ENCODE data around the gene ATOH1.

ATOH1 gene, protein sequence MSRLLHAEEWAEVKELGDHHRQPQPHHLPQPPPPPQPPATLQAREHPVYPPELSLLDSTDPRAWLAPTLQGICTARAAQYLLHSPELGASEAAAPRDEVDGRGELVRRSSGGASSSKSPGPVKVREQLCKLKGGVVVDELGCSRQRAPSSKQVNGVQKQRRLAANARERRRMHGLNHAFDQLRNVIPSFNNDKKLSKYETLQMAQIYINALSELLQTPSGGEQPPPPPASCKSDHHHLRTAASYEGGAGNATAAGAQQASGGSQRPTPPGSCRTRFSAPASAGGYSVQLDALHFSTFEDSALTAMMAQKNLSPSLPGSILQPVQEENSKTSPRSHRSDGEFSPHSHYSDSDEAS

DNA sequence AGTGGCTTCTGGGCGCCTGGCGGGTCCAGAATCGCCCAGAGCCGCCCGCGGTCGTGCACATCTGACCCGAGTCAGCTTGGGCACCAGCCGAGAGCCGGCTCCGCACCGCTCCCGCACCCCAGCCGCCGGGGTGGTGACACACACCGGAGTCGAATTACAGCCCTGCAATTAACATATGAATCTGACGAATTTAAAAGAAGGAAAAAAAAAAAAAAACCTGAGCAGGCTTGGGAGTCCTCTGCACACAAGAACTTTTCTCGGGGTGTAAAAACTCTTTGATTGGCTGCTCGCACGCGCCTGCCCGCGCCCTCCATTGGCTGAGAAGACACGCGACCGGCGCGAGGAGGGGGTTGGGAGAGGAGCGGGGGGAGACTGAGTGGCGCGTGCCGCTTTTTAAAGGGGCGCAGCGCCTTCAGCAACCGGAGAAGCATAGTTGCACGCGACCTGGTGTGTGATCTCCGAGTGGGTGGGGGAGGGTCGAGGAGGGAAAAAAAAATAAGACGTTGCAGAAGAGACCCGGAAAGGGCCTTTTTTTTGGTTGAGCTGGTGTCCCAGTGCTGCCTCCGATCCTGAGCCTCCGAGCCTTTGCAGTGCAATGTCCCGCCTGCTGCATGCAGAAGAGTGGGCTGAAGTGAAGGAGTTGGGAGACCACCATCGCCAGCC, at the start of gene ATOH1:
TSS of gene ATOH1 (plus strand) at position 422 of the 663 bp plus-strand sequence. CDS start at position 596, 174 bp downstream.
- no peak for DNase-seq

DNA sequence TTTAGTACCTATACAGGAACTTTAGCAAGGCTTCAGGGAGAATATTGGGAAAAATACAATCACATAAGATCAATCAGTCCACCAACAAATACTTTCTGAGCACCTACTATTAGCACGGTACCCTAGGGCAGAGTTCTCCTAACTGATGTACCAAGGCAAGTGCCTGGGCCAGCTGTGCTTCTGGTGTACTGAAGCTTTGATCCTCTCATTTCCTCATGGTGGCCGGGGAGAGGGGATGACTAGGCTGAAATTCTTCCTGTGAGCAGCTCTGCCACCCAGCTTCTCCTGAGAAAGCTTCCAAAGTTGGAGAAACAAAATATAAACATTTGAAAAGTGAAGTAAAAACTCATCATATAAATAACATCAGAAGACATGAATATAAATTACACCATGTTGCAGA, 49.3 kb upstream of the ATOH1 start:
- no peak for DNase-seq

DNA sequence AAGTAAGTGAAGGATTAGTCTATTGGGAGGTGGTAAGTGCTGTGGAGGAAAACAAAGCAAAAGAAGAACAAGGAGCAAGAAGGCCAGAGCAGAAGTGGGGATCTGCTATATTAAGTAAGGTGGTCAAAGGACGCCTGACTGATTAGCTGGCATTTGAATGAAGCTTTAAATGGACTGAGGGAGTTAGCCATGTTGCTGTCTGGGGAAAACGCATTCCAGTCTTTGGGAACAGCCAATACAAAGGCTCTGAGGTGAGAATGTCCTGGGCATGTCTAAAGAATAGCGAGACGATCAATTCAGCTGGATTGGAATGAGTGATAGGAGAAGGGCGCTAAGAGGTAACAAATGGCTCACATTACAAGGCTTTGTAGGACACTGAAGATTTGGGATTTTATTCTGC, 48.5 kb upstream of the ATOH1 start:
- DNase-seq, result no peak

DNA sequence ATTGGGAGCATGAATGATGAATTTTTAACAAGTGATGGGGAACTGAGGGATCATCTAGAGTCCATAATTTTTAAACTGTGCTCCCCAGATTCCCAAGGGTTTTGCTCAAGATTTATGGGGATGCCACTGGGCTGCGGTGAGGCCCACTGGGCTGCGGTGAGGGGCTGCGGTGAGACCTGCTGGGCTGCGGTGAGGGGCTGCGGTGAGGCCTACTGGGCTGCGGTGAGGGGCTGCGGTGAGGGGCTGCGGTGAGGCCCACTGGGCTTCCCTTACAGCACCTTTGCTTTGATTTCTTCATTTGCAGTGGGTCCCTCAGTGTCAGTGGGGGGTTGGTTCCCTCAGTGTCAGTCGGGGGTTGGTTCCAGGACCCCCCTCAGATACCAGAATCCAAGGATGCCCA, 47.4 kb upstream of the ATOH1 start:
- no peak for DNase-seq

DNA sequence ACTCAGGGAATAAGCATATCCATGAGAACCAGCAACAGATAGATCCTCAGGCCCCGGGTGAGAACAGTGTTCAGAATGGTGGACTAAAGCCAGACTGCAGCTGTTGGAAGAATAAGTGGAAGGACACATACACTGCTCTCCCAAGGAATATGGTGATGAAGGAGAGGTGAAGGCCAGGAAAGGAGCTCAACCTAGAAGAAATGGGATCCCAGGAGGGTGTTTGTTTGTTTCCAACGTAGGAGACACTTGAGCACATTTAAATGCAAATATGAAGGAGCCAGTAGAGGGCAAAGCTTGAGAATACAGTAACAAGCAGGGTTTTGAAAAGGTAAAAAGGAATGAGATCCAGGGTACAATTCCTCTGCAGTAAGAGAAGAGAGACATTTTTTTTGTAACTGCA, 42.4 kb upstream of the ATOH1 start:
- no peak for DNase-seq

DNA sequence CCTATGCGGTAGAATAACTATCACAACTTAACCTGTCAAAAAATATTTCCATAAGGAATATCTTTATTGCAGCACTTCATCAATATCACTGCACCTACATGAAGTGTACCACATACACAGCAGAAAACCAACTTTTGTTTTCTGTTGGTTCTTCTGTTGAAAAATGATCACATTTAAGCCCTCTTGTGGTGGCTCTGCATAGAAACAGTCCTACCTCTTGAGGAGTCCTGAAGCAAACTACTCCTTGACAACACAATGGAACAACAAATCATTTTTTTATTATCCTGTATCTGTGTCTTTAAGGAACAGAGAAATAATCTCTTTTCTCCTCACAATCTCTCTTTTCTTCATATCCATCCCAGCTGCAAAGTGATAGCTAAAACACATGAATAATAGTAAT, 39.8 kb upstream of the ATOH1 start:
- DNase-seq, result no peak

DNA sequence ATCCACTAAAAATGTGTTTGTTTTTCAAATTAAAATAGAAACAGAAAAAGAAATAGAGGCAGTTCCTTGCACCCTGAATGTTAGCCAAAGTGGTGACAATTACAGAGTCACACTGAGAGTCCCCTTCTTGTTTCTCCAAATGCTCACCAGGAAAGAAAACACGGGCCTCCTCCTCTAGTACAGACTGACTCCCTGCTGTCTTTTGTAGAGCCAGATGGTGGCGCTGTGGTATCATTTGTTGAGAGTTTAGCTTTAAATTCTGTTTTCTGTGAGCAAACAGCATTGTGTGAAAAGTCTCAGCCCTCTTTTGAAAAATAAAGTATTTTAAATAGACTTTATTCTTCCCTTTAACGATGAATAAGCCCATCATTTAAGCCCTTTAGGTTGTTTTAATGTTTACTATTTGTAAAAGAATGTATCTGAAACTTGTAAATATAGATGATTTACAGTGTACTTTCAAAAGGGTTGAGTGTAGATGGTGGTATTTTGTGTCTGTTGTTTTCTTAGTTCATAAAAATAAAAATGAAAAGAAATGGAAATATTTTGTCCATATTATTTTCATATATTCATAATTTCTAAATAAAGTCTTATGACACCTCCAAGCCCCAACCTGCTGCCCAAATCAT, 36.9 kb upstream of the ATOH1 start:
- peak in 1 of 2 donors; percentile 28 for DNase-seq

DNA sequence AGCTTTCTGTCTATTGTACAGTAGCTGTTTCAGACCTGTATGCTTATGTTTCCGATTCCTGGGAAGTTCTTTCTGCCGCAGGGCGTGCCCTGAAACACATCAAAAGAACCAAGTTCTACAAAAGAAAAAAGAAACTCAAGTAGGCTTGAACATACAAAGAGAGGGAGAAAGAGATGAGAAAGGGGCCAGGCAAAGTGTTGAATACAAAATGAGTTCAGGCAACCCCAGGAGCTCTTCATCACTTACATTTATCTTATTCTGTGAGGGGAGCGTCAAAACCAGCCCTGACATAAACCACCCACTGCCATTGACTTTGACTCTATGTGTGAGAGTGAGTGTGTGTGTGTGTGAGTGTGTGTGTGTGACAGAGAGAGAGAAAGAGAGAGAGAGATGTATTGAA, 26.5 kb upstream of the ATOH1 start:
- no peak for DNase-seq

DNA sequence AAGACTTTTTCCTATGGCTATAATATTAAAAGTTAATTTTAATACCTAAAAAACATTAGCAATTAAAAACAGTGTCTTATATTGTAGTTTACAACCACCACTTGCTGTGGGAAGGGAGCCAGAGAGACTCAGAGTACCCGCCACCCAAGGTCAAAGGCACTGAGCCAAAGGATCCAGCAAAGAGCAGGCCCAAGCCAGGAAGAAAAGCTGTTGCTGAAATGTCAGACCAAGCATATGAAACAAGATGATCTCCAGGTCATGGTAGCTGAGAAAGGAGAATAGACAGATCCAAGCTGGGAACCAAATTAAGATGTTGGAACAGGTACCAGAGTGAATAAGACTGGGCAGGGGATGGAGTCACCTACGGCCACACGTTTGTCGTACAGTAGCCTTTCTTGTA, 18.8 kb upstream of the ATOH1 start:
- DNase-seq, result no peak

DNA sequence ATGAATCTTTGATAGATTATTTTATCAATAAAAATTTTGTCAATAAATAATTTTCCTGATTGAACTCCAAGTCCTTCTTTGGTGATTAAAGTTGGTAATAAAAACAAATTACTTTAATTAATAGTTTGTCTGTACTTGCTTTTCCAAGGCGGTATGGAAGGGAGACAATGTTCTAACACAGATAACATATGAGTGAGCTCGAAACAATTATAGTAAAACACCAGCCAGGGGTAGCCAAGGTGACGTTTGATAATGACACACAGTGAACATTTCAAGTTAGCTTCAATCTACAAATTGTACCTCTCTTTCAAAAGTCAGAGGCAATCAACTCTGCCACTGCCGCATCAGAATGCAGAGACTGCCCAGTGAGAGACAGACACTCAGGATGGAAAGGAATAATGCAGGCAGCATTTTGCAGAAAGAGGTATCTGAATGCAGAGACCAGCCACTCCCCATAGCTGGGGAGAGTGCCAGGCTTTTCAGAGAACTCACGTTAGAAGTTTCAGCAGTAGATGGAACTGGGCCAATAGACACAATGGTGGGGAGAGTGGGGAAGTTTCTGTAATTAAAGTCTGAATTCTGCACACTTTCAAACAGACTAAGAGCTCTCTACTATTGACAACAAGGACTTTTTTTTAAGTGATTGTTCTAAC, 18.1 kb upstream of the ATOH1 start:
- DNase-seq, result no peak

DNA sequence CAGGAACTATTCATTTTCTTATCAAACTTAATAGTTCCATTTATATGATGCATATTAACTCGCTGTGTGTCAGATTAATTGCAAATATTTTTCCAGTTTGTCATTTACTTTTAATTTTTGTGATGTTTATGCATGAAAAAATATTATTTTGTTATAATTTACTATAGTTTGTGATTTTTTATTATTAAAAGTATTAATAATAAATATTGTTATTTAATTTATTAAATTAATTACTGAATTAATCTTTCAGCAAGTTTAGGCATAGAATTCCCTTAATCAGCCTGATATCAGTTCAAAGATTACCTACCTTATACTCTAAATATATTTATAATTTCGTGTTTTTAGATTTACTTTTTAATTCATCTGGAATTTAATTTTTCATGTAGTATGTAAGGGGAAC, 15.5 kb upstream of the ATOH1 start:
- DNase-seq, result no peak

DNA sequence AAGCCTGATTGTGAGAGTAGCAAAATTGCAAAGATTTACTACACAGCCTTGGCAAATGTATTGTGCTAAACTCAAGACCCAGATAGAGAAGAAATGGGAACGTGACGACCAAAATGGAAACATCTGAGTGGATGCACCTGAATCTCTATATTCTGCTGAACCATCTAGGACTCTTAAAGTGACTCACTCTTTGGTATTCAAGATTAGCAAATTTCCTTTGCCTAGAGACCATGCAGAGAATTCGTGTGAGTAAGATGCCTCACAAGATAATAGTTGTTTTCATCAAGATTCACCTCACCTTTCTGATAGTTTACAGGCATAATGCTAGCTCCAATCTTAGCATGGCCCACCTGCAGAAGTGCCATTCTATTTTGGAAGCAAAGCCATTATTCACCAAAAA, 14.4 kb upstream of the ATOH1 start:
- no peak for DNase-seq

DNA sequence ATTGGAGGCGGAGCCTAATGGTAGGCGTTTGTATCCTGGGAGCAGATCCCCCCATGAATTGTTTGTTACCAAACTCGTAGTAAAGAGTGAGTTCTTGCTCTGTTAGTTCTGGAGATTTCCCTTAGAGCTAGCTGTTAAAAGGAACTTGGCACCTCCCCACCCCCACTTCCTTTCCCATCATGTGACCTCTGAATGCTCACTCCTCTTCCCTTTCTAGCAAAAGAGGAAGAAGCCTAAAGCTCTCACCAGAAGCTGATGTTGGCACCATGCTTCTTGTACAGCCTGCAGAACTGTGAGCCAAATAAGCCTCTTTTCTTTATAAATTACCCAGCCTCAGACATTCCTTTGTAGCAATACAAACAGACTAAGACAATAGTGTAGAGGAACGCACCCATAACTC, 13.8 kb upstream of the ATOH1 start:
- no peak for DNase-seq

DNA sequence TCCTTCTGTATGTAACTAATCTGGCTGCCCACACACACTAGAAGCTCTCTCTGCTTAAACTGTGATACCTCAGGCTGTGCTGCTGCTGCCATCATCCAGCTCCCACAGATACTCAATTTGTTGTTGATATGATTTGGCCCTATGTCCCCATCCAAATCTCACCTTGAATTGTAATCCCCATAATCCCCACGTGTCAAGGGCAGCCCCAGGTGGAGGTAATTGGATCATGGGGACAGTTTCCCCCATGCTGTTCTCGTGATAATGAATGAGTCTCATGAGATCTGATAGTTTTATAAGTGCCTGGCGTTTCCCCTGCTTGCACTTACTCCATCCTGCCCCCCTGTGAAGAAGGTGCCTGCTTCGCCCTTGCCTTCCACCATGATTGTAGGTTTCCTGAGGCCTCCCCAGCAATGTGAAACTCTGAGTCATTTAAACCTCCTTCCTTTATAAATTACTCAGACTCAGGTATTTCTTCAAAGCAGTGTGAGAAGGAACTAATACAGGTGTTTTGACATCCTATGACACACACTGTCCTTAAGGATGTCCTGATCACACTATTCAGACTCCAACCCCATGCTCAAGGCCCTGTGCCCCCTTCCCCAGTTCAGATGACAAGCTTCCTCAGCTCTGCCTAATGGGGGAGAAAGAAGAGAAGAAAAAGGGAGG, 2.9 kb upstream of the ATOH1 start:
- no peak for DNase-seq

DNA sequence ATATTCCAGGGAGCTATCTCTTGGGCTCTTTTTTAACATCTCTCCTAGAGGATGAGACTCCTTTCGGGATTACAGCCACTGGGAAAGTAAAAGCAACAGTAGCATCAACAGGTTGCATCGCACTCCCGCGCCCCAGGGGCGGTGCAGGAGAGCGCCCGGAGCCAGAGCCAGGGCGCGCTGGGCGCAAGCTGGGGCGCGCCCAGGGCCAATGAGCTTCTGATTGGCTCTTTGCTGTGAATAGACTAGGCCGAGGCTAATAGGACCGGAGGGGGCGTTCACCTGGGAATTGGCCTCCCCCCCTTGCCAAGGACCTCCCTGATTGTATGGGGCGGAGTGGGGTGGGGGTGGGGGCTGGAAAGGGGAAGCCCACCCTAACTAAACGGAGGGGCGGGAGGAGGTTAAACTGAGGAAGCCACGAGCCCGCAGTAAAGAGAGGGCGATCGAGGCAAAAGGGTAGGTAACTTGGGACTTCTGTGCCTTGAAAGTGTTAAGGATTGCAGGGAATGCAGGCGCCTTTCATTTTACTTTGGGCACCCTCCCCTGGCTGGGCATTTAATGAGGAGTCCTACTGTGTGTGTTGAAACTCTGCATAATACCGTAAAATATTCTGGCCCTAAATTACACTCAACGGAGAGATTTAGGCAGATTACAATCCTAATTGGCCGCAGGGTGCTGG, 1.1 kb upstream of the ATOH1 start:
- DNase-seq, result no peak

DNA sequence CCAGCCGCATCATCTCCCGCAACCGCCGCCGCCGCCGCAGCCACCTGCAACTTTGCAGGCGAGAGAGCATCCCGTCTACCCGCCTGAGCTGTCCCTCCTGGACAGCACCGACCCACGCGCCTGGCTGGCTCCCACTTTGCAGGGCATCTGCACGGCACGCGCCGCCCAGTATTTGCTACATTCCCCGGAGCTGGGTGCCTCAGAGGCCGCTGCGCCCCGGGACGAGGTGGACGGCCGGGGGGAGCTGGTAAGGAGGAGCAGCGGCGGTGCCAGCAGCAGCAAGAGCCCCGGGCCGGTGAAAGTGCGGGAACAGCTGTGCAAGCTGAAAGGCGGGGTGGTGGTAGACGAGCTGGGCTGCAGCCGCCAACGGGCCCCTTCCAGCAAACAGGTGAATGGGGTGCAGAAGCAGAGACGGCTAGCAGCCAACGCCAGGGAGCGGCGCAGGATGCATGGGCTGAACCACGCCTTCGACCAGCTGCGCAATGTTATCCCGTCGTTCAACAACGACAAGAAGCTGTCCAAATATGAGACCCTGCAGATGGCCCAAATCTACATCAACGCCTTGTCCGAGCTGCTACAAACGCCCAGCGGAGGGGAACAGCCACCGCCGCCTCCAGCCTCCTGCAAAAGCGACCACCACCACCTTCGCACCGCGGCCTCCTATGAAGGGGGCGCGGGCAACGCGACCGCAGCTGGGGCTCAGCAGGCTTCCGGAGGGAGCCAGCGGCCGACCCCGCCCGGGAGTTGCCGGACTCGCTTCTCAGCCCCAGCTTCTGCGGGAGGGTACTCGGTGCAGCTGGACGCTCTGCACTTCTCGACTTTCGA, 654 bp downstream of the ATOH1 start:
- DNase-seq, result no peak

DNA sequence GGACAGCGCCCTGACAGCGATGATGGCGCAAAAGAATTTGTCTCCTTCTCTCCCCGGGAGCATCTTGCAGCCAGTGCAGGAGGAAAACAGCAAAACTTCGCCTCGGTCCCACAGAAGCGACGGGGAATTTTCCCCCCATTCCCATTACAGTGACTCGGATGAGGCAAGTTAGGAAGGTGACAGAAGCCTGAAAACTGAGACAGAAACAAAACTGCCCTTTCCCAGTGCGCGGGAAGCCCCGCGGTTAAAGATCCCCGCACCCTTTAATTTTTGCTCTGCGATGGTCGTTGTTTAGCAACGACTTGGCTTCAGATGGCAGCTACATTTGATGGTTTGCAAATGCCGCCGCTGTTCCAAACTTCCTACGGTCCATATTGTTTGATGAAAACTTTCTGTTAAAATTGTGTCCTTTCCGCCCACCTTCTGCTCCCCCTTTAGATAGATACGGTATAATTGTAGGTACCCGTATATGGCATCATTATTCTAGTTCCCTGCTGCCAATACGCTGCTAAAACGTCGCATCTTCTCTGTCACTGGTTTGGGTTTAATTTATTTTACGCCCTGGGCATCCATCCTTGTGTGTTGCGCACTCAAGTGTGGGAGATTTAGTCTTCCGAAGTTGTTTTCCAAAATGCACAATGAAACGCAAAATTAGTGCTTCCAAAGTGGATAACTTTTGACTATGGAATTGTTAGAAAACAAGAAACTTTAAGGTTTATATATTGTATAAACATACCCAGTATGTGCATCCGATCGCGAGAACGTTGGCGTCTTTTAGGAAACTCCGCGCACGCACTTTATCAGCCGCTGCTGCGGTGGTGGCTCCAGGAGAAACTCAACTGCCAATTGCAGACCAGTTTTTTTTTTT, 1.5 kb downstream of the ATOH1 start:
- DNase-seq, result no peak

DNA sequence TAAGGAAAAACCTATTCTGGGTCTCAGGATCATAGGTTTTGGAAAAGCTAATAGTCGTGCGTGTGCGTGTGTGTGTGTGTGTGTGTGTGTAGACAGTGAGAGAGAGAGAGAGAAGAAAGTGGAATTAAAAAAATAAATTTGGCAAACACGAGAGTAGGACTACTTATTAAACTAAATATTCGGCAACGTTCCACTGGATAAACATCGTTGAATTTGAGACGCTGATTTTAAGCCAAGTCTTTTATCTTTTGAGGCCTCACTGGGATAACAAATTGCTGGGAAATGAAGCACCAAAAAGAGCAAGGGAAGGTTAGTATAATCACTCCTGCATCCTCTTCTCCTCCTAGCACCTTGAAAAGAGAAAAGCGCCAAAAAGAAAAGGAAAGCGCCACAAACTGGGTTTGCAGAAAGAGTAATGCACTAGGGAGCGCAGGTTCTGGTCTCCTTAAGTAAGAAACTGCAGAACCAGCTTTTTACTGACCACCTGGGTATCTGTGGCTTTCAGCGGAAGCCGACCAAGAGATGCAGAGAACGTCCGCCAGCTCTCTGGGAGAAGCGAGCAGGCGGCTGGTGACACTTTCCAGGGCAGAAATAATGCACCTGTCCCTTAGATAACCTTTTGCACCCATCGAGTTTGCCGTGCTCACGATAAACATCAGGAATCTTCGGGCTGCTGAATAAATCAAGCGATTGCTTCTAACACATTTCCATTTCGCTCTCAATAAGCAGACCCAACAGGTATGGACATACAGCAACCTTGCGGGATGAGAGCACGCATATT, 3.4 kb downstream of the ATOH1 start:
- DNase-seq, result no peak

DNA sequence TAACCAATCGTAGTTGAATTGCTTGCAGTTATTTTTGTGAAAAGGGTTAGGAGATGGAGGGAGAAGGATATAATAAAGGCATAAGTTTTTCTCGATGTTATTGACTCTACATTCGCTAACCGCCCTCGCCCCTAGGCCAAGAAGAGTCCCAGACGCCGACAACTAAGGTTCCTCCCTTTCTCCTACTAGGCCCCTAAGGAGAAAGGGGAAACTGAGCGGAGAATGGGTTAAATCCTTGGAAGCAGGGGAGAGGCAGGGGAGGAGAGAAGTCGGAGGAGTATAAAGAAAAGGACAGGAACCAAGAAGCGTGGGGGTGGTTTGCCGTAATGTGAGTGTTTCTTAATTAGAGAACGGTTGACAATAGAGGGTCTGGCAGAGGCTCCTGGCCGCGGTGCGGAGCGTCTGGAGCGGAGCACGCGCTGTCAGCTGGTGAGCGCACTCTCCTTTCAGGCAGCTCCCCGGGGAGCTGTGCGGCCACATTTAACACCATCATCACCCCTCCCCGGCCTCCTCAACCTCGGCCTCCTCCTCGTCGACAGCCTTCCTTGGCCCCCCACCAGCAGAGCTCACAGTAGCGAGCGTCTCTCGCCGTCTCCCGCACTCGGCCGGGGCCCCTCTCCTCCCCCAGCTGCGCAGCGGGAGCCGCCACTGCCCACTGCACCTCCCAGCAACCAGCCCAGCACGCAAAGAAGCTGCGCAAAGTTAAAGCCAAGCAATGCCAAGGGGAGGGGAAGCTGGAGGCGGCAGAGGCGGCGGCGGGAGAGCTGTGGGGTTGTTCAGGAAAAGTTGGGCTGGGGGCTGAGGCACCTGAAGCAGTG, 5.9 kb downstream of the ATOH1 start:
- DNase-seq, result no peak
